Measurements from ENCODE around the gene NQO2. TPM values are rescaled to one million over a fixed set of nuclear protein-coding genes. Genes with fewer than 3 reads are reported as not detected.

Gene NQO2
- total RNA-seq: 12.7 and 15.8 TPM in 2 replicates

GRCh38 chr6:2999618-3000557 is at the start of gene NQO2:
Gene NQO2, plus strand, starts transcription at chr6:2999894. Its CDS starts 6,659 bp downstream, at chr6:3006553.

GRCh38 chr6:2971420-2972218 is 28.1 kb upstream of the NQO2 start, which contains the start of gene SERPINB6:
Gene SERPINB6, minus strand, starts transcription at chr6:2971567. Its CDS starts 12,235 bp downstream, at chr6:2959332.

GRCh38 chr6:3068329-3069214 is 68.9 kb downstream of the NQO2 start, which contains the start of gene RIPK1:
Gene RIPK1, plus strand, starts transcription at chr6:3068494. Its CDS starts 8,330 bp downstream, at chr6:3076824.

Small RNA genes lying within 50 kb of the gene (small RNA-seq; reads per million reads assigned to genes)
- not detected for gene AL133351.4

Other genes with a start within 250 kb of the NQO2 start
- gene MYLK4, start 249.0 kb upstream of the NQO2 start, total RNA-seq: 0.39 and 0.73 TPM in 2 replicates
- 26.5 and 41.1 TPM in 2 replicates for gene WRNIP1, start 234.5 kb upstream of the NQO2 start, total RNA-seq
- gene SERPINB1, start 158.0 kb upstream of the NQO2 start, total RNA-seq: 14.1 and 22.4 TPM in 2 replicates
- gene SERPINB9, start 96.6 kb upstream of the NQO2 start, total RNA-seq: 1.5 and 2.0 TPM in 2 replicates
- gene SERPINB6, start 28.3 kb upstream of the NQO2 start, total RNA-seq: 88.2 and 112 TPM in 2 replicates
- gene RIPK1, start 68.6 kb downstream of the NQO2 start, total RNA-seq: 13.2 and 15.8 TPM in 2 replicates
- gene BPHL, start 118.8 kb downstream of the NQO2 start, total RNA-seq: 9.6 and 10.6 TPM in 2 replicates
- 42.8 and 45.2 TPM in 2 replicates for gene TUBB2A, start 157.7 kb downstream of the NQO2 start, total RNA-seq
- gene TUBB2B, start 227.8 kb downstream of the NQO2 start, total RNA-seq: 0.37 and 2.7 TPM in 2 replicates